HCT116 (cell line): ENCODE measurements around the gene GLT6D1.

Source experiments
- CEBPB ChIP-seq: IDR thresholded peaks from 2 replicates; pipeline ENCODE4 v1.6.1; 2012; ENCODE audit warnings: low read depth
- CTCF ChIP-seq, 3 experiments: fragments of 200-600 bp in 1 of 3; sonication (generic) in 1 of 3; IDR thresholded peaks in 2 of 3; conservative IDR thresholded peaks in 1 of 3; 2 replicates each; pipeline ENCODE4 v1.5.1; 2012 to 2017; ENCODE audit warnings: low read depth in 2 of 3, low read length in 2 of 3, antibody characterized with exemption in 1 of 3, borderline replicate concordance in 1 of 3, control low read depth in 1 of 3, mild to moderate bottlenecking in 1 of 3, mixed read lengths in 1 of 3, mixed run types in 1 of 3, moderate library complexity in 1 of 3; ENCODE audit not compliant: insufficient read depth in 1 of 3
- EZH2phosphoT487 ChIP-seq: fragments of 200-600 bp; IDR thresholded peaks from 2 replicates; pipeline ENCODE4 v1.6.1; 2018; ENCODE audit warnings: antibody characterized with exemption, borderline replicate concordance
- POLR2A ChIP-seq: IDR thresholded peaks from 2 replicates; pipeline ENCODE4 v1.7.0; 2011; ENCODE audit warnings: borderline replicate concordance; ENCODE audit not compliant: insufficient read depth, insufficient read length; ENCODE audit errors: extremely low read depth
- REST ChIP-seq: IDR thresholded peaks from 2 replicates; pipeline ENCODE4 v1.6.1; 2012; ENCODE audit warnings: low read depth
- SP1 ChIP-seq: IDR thresholded peaks from 2 replicates; pipeline ENCODE4 v1.6.1; 2012; ENCODE audit warnings: low read depth
- SRF ChIP-seq: IDR thresholded peaks from 2 replicates; pipeline ENCODE4 v1.6.1; 2012; ENCODE audit warnings: low read depth
- YY1 ChIP-seq: IDR thresholded peaks from 2 replicates; pipeline ENCODE4 v1.6.1; 2011; ENCODE audit warnings: low read length, low read depth, moderate library complexity, mild to moderate bottlenecking; ENCODE audit not compliant: insufficient replicate concordance; ENCODE audit errors: extremely low read depth
- ZNF274 ChIP-seq: fragments of 200-500 bp; sonication (Bioruptor generic); IDR thresholded peaks from 2 replicates; pipeline ENCODE4 v1.6.1; 2014; ENCODE audit warnings: mild to moderate bottlenecking, low read depth, low read length, inconsistent platforms

GRCh38 chr9:135676891-135677290 is 37.6 kb upstream of the GLT6D1 start:
- no peak for TF ChIP-seq CTCF (IDR thresholded peaks at IDR 0.05 in 2 of 3, conservative IDR thresholded peaks at IDR 0.05 in 1 of 3; ENCODE audit: borderline replicate concordance in 1 of 3, insufficient read depth in 1 of 3, low read depth in 2 of 3, low read length in 2 of 3)
- TF ChIP-seq EZH2phosphoT487: no peak
- TF ChIP-seq ZNF274: no peak
- no peak for TF ChIP-seq REST
- TF ChIP-seq POLR2A: no peak
- TF ChIP-seq YY1: no peak
- TF ChIP-seq SP1: no peak
- no peak for TF ChIP-seq SRF
- TF ChIP-seq CEBPB: no peak
